ENCODE measurements around the gene TRIO. TPM values are rescaled to one million over a fixed set of nuclear protein-coding genes. Genes with fewer than 3 reads are reported as not detected.

The TRIO gene
- total and polyA plus RNA-seq, 4 donors, result 23.8 to 243 (median 110) TPM

GRCh38 chr5:14238272-14238671 is 95.1 kb downstream of the TRIO start:
- WGBS, 2 donors, result 73 to 84% methylated on average over 6 of the region's 6 CpGs

GRCh38 chr5:14239404-14239803 is 96.3 kb downstream of the TRIO start:
- 94% methylated on average over 8 of the region's 8 CpGs for WGBS, 2 donors
- peaks cover 0 to 21% (median 11%) of the 10 kb centered on the region in 5 donors for H3K4me1 ChIP-seq (ENCODE audit: control insufficient read depth in 5 of 5, insufficient read depth in 5 of 5, low read length in 5 of 5)
- H3K36me3 ChIP-seq (ENCODE audit: control insufficient read depth in 4 of 4, insufficient read depth in 4 of 4, low read length in 4 of 4), result no peaks in the 10 kb centered on the region
- DNase-seq (no peak), ATAC-seq (ENCODE audit: insufficient read depth, low FRiP score) (no peak)
- TF ChIP-seq CTCF (IDR thresholded peaks at IDR 0.05; ENCODE audit: control extremely low read depth, extremely low read depth), result no peak
- H3K4me3 ChIP-seq, result no peak overlapping the region
- no peaks in the 10 kb centered on the region for H3K27me3 ChIP-seq (ENCODE audit: control insufficient read depth in 3 of 3, insufficient read depth in 3 of 3, low read length in 2 of 3)
- no peaks in the 10 kb centered on the region for H3K9me3 ChIP-seq (ENCODE audit: control insufficient read depth in 4 of 4, insufficient read depth in 3 of 4, low read length in 3 of 4)
- no peak overlapping the region for H3K9ac ChIP-seq (ENCODE audit: insufficient read depth in 1 of 2, low read length in 2 of 2)
- no peak overlapping the region for H3K27ac ChIP-seq (ENCODE audit: low read depth in 1 of 2, low read length in 1 of 2)

More at GRCh38 chr5:14238272-14238671, 95.1 kb downstream of the TRIO start:
- no peaks in the 10 kb centered on the region for H3K36me3 ChIP-seq (ENCODE audit: control insufficient read depth in 4 of 4, insufficient read depth in 4 of 4, low read length in 4 of 4)
- no peaks in the 10 kb centered on the region for H3K27me3 ChIP-seq (ENCODE audit: control insufficient read depth in 3 of 3, insufficient read depth in 3 of 3, low read length in 2 of 3)
- no peak for DNase-seq
- H3K4me3 ChIP-seq, result no peak overlapping the region
- peaks cover 0 to 23% (median 11%) of the 10 kb centered on the region in 5 donors for H3K4me1 ChIP-seq (ENCODE audit: control insufficient read depth in 5 of 5, insufficient read depth in 5 of 5, low read length in 5 of 5)
- no peaks in the 10 kb centered on the region for H3K9me3 ChIP-seq (ENCODE audit: control insufficient read depth in 4 of 4, insufficient read depth in 3 of 4, low read length in 3 of 4)
- no peak overlapping the region for H3K9ac ChIP-seq (ENCODE audit: insufficient read depth in 1 of 2, low read length in 2 of 2)
- TF ChIP-seq CTCF (IDR thresholded peaks at IDR 0.05; ENCODE audit: control extremely low read depth, extremely low read depth), result no peak
- ATAC-seq (ENCODE audit: insufficient read depth, low FRiP score), result no peak
- no peak overlapping the region for H3K27ac ChIP-seq (ENCODE audit: low read depth in 1 of 2, low read length in 1 of 2)

GRCh38 chr5:14239951-14240350 is 96.8 kb downstream of the TRIO start:
- 86 to 91% methylated on average over 2 of the region's 2 CpGs for WGBS, 2 donors
- no peaks in the 10 kb centered on the region for H3K27me3 ChIP-seq (ENCODE audit: control insufficient read depth in 3 of 3, insufficient read depth in 3 of 3, low read length in 2 of 3)
- no peak for TF ChIP-seq CTCF (IDR thresholded peaks at IDR 0.05; ENCODE audit: control extremely low read depth, extremely low read depth)
- no peaks in the 10 kb centered on the region for H3K9me3 ChIP-seq (ENCODE audit: control insufficient read depth in 4 of 4, insufficient read depth in 3 of 4, low read length in 3 of 4)
- DNase-seq (no peak), ATAC-seq (ENCODE audit: insufficient read depth, low FRiP score) (no peak)
- H3K27ac ChIP-seq (ENCODE audit: low read depth in 1 of 2, low read length in 1 of 2), result no peak overlapping the region
- peaks cover 0 to 21% (median 11%) of the 10 kb centered on the region in 5 donors for H3K4me1 ChIP-seq (ENCODE audit: control insufficient read depth in 5 of 5, insufficient read depth in 5 of 5, low read length in 5 of 5)
- no peak overlapping the region for H3K4me3 ChIP-seq
- H3K36me3 ChIP-seq (ENCODE audit: control insufficient read depth in 4 of 4, insufficient read depth in 4 of 4, low read length in 4 of 4), result no peaks in the 10 kb centered on the region
- H3K9ac ChIP-seq (ENCODE audit: insufficient read depth in 1 of 2, low read length in 2 of 2), result no peak overlapping the region

GRCh38 chr5:14240359-14240758 is 97.2 kb downstream of the TRIO start:
- peaks cover 0 to 23% (median 11%) of the 10 kb centered on the region in 5 donors for H3K4me1 ChIP-seq (ENCODE audit: control insufficient read depth in 5 of 5, insufficient read depth in 5 of 5, low read length in 5 of 5)
- no peaks in the 10 kb centered on the region for H3K27me3 ChIP-seq (ENCODE audit: control insufficient read depth in 3 of 3, insufficient read depth in 3 of 3, low read length in 2 of 3)
- no peak for TF ChIP-seq CTCF (IDR thresholded peaks at IDR 0.05; ENCODE audit: control extremely low read depth, extremely low read depth)
- peak in 2 of 3 donors; percentile 58 to 63 for DNase-seq
- H3K9ac ChIP-seq (ENCODE audit: insufficient read depth in 1 of 2, low read length in 2 of 2), result no peak overlapping the region
- WGBS, 2 donors, result 81 to 82% methylated on average over 2 of the region's 2 CpGs
- no peaks in the 10 kb centered on the region for H3K36me3 ChIP-seq (ENCODE audit: control insufficient read depth in 4 of 4, insufficient read depth in 4 of 4, low read length in 4 of 4)
- no peak overlapping the region for H3K4me3 ChIP-seq
- no peaks in the 10 kb centered on the region for H3K9me3 ChIP-seq (ENCODE audit: control insufficient read depth in 4 of 4, insufficient read depth in 3 of 4, low read length in 3 of 4)
- ATAC-seq (ENCODE audit: insufficient read depth, low FRiP score), result no peak
- no peak overlapping the region for H3K27ac ChIP-seq (ENCODE audit: low read depth in 1 of 2, low read length in 1 of 2)

Data from lung (tissue), 12 donors.